HG03025 (cell line): ENCODE data around the gene SRRM4.
"Not testable (repeated sequence)": the region's sequence is repeated elsewhere in the genome, so short reads cannot be mapped to it uniquely, and the experiment has no call there.

ENCODE experiments used
- ATAC-seq: cut with Tn5 transposase; IDR thresholded peaks from one replicate; pipeline ENCODE4 v1.9.1; 2021; ENCODE audit warnings: mild to moderate bottlenecking, moderate library complexity; ENCODE audit not compliant: unreplicated experiment, low FRiP score

Gene SRRM4

GRCh38 chr12:119006746-119007145 lies 25.4 kb downstream of the SRRM4 start:
- no peak for ATAC-seq

- ATAC-seq: not testable (repeated sequence)
Measured at GRCh38 chr12:119008273-119008672, 26.9 kb downstream of the SRRM4 start.

GRCh38 chr12:119008691-119009221 lies 27.4 kb downstream of the SRRM4 start:
- no peak for ATAC-seq

GRCh38 chr12:119011231-119011630 lies 29.9 kb downstream of the SRRM4 start:
- no peak for ATAC-seq

GRCh38 chr12:119012179-119012578 lies 30.8 kb downstream of the SRRM4 start:
- ATAC-seq: no peak

- ATAC-seq: no peak
Measured at GRCh38 chr12:119013023-119013422, 31.7 kb downstream of the SRRM4 start.

GRCh38 chr12:119014368-119014767 lies 33.0 kb downstream of the SRRM4 start:
- no peak for ATAC-seq

GRCh38 chr12:119016715-119017114 lies 35.4 kb downstream of the SRRM4 start:
- ATAC-seq: no peak

GRCh38 chr12:119019166-119019565 lies 37.8 kb downstream of the SRRM4 start:
- no peak for ATAC-seq

- no peak for ATAC-seq
Measured at GRCh38 chr12:119020406-119021360, 39.3 kb downstream of the SRRM4 start.

- ATAC-seq: no peak
Measured at GRCh38 chr12:119024356-119024755, 43.0 kb downstream of the SRRM4 start.

GRCh38 chr12:119025786-119026185 lies 44.4 kb downstream of the SRRM4 start:
- no peak for ATAC-seq

- ATAC-seq: not testable (repeated sequence)
Measured at GRCh38 chr12:119033332-119033731, 52.0 kb downstream of the SRRM4 start.

- no peak for ATAC-seq
Measured at GRCh38 chr12:119036878-119037825, 55.8 kb downstream of the SRRM4 start.

- no peak for ATAC-seq
Measured at GRCh38 chr12:119044094-119044493, 62.8 kb downstream of the SRRM4 start.

- no peak for ATAC-seq
Measured at GRCh38 chr12:119047641-119048040, 66.3 kb downstream of the SRRM4 start.

GRCh38 chr12:119050663-119051062 lies 69.3 kb downstream of the SRRM4 start:
- ATAC-seq: no peak

GRCh38 chr12:119051474-119051873 lies 70.1 kb downstream of the SRRM4 start:
- ATAC-seq: no peak

- no peak for ATAC-seq
Measured at GRCh38 chr12:119052001-119052400, 70.7 kb downstream of the SRRM4 start.

GRCh38 chr12:119055977-119056376 lies 74.6 kb downstream of the SRRM4 start:
- no peak for ATAC-seq
